H1 (cell line): ENCODE data around the gene ATP6V0D1. TPM values are rescaled to one million over a fixed set of nuclear protein-coding genes. Genes with fewer than 3 reads are reported as not detected.

Source experiments
- CTCF ChIA-PET: fragments of 300-600 bp; sonication (Branson Sonifier 250); formaldehyde crosslinking; loops from one replicate; lab custom pipeline; 2021; ENCODE audit not compliant: partially characterized antibody; lab: Charles Lee
- POLR2A ChIA-PET: fragments of 300-600 bp; sonication (Branson Sonifier 250); formaldehyde crosslinking; loops from one replicate; lab custom pipeline; 2021; ENCODE audit warnings: inconsistent platforms; ENCODE audit not compliant: partially characterized antibody; lab: Charles Lee
- DNase-seq, 2 experiments: peaks; one replicate each; pipeline versions ENCODE4 v3.0.0 to v3.0.0-alpha.2; 2010 to 2022; ENCODE audit warnings: low spot score in 2 of 2, low read depth in 1 of 2, mixed read lengths in 1 of 2
- FAIRE-seq: peaks from 2 replicates; lab custom pipeline; 2011; peaks lifted over from hg19 to GRCh38; lab: Jason Lieb, UNC
- H2AFZ ChIP-seq: 2 replicates; pipeline ENCODE4 v1.8.1; 2012; ENCODE audit warnings: low read length, inconsistent platforms
- H2AK5ac ChIP-seq: 2 replicates; pipeline ENCODE4 v1.6.1; 2013; ENCODE audit warnings: low read depth, low read length
- H2BK120ac ChIP-seq: replicated peaks from 2 replicates; pipeline ENCODE3; 2013; ENCODE audit warnings: low read depth, low read length, inconsistent platforms
- H2BK12ac ChIP-seq: 2 replicates; pipeline ENCODE4 v1.6.1; 2013; ENCODE audit warnings: low read depth, low read length
- H2BK15ac ChIP-seq: 2 replicates; pipeline ENCODE4 v1.6.1; 2013; ENCODE audit warnings: low read length
- H2BK20ac ChIP-seq: 2 replicates; pipeline ENCODE4 v1.6.1; 2013; ENCODE audit warnings: low read length
- H2BK5ac ChIP-seq: 2 replicates; pipeline ENCODE4 v1.6.1; 2013; ENCODE audit warnings: low read depth, low read length
- H3K14ac ChIP-seq: 2 replicates; pipeline ENCODE4 v1.6.1; 2013; ENCODE audit warnings: inconsistent platforms; ENCODE audit not compliant: insufficient read length
- H3K18ac ChIP-seq: 2 replicates; pipeline ENCODE4 v1.6.1; 2013; ENCODE audit warnings: low read length; ENCODE audit errors: extremely low read depth
- H3K23ac ChIP-seq: 2 replicates; pipeline ENCODE4 v1.6.1; 2013; ENCODE audit warnings: inconsistent platforms; ENCODE audit not compliant: insufficient read length
- H3K23me2 ChIP-seq: 2 replicates; pipeline ENCODE4 v1.6.1; 2013; ENCODE audit warnings: low read depth, low read length
- H3K27ac ChIP-seq: 2 replicates; pipeline ENCODE4 v1.6.1; 2011; ENCODE audit warnings: low read depth, low read length, inconsistent platforms
- H3K27me3 ChIP-seq, 4 experiments: replicated peaks in 1 of 4; 1 replicate in 1 of 4; 2 replicates in 3 of 4; pipeline versions ENCODE4 v1.6.1 to v1.8.1; 2011 to 2013; ENCODE audit warnings: low read length in 3 of 4, mild to moderate bottlenecking in 3 of 4, inconsistent platforms in 2 of 4, mixed read lengths in 2 of 4, moderate library complexity in 1 of 4; ENCODE audit not compliant: control insufficient read depth in 3 of 4, insufficient read depth in 3 of 4; ENCODE audit errors: extremely low read depth in 1 of 4
- H3K36me3 ChIP-seq, 4 experiments: 2 replicates each; pipeline versions ENCODE4 v1.6.1 to v1.8.1; 2011 to 2013; ENCODE audit warnings: mild to moderate bottlenecking in 4 of 4, low read length in 3 of 4, moderate library complexity in 2 of 4, control low read depth in 1 of 4, inconsistent platforms in 1 of 4; ENCODE audit not compliant: insufficient read depth in 4 of 4, control insufficient read depth in 2 of 4
- H3K4ac ChIP-seq: replicated peaks from 2 replicates; pipeline ENCODE3; 2013; ENCODE audit warnings: low read length, low read depth, mixed read lengths, inconsistent platforms; ENCODE audit not compliant: insufficient read length
- H3K4me1 ChIP-seq, 4 experiments: replicated peaks in 1 of 4; 1 replicate in 1 of 4; 2 replicates in 3 of 4; pipeline versions ENCODE4 v1.6.1 to v1.8.1; 2011 to 2013; ENCODE audit warnings: low read length in 3 of 4, inconsistent platforms in 2 of 4, mixed read lengths in 1 of 4; ENCODE audit not compliant: insufficient read depth in 4 of 4, control insufficient read depth in 3 of 4
- H3K4me2 ChIP-seq, 2 experiments: 2 replicates each; pipeline versions ENCODE4 v1.6.1 to v1.8.1; 2011 to 2013; ENCODE audit warnings: low read depth in 2 of 2, low read length in 2 of 2, control low read depth in 1 of 2, inconsistent platforms in 1 of 2, mild to moderate bottlenecking in 1 of 2; ENCODE audit not compliant: insufficient read depth in 1 of 2
- H3K4me3 ChIP-seq, 4 experiments: fragments of 200-600, 300-600 bp in 1 of 4; sonication (generic), shearing (Covaris generic), sonication (Bioruptor Twin) in 1 of 4; 2 replicates each; pipeline versions ENCODE4 v1.5.1 to v1.8.1; 2011 to 2016; ENCODE audit warnings: low read length in 4 of 4, low read depth in 3 of 4, control low read depth in 2 of 4, inconsistent platforms in 2 of 4, mild to moderate bottlenecking in 2 of 4, mixed read lengths in 1 of 4, moderate library complexity in 1 of 4; ENCODE audit not compliant: insufficient read depth in 2 of 4; ENCODE audit errors: extremely low read depth in 1 of 4
- H3K56ac ChIP-seq: replicated peaks from 2 replicates; pipeline ENCODE3; 2013; ENCODE audit warnings: low read depth, mild to moderate bottlenecking, mixed read lengths, low read length, inconsistent platforms; ENCODE audit not compliant: insufficient read length
- H3K79me1 ChIP-seq: 2 replicates; pipeline ENCODE4 v1.6.1; 2013; ENCODE audit warnings: low read depth, low read length, control low read depth
- H3K79me2 ChIP-seq, 2 experiments: 2 replicates each; pipeline versions ENCODE4 v1.6.1 to v1.8.1; 2012 to 2013; ENCODE audit warnings: low read length in 2 of 2, mild to moderate bottlenecking in 2 of 2, inconsistent platforms in 1 of 2; ENCODE audit not compliant: insufficient read depth in 2 of 2, control insufficient read depth in 1 of 2
- H3K9ac ChIP-seq, 4 experiments: replicated peaks in 1 of 4; 1 replicate in 1 of 4; 2 replicates in 3 of 4; pipeline versions ENCODE4 v1.6.1 to v1.8.1; 2011 to 2013; ENCODE audit warnings: low read depth in 3 of 4, low read length in 3 of 4, control low read depth in 2 of 4, mild to moderate bottlenecking in 2 of 4, moderate library complexity in 2 of 4, inconsistent platforms in 1 of 4; ENCODE audit errors: extremely low read depth in 1 of 4
- H3K9me3 ChIP-seq, 2 experiments: 2 replicates each; pipeline versions ENCODE4 v1.6.1 to v1.8.1; 2012 to 2013; ENCODE audit warnings: mild to moderate bottlenecking in 2 of 2, moderate library complexity in 2 of 2, control low read depth in 1 of 2, inconsistent platforms in 1 of 2, low read depth in 1 of 2, low read length in 1 of 2, mixed read lengths in 1 of 2; ENCODE audit not compliant: insufficient read depth in 2 of 2
- H4K20me1 ChIP-seq, 2 experiments: replicated peaks in 1 of 2; 2 replicates each; pipeline versions ENCODE3 to v1.8.1; 2011 to 2013; ENCODE audit warnings: inconsistent platforms in 2 of 2, low read length in 2 of 2, mild to moderate bottlenecking in 1 of 2; ENCODE audit not compliant: insufficient read depth in 2 of 2, control insufficient read depth in 1 of 2
- H4K5ac ChIP-seq: 2 replicates; pipeline ENCODE4 v1.6.1; 2013; ENCODE audit warnings: low read length, low read depth, mixed read lengths, inconsistent platforms; ENCODE audit not compliant: insufficient read length
- H4K8ac ChIP-seq: 2 replicates; pipeline ENCODE4 v1.8.0; 2013; ENCODE audit warnings: mild to moderate bottlenecking, moderate library complexity, low read length, inconsistent platforms; ENCODE audit not compliant: insufficient read depth; ENCODE audit errors: extremely low read depth
- H4K91ac ChIP-seq: replicated peaks from 2 replicates; pipeline ENCODE3; 2013; ENCODE audit warnings: low read length, mixed read lengths, inconsistent platforms; ENCODE audit not compliant: insufficient read length
- HDAC2 ChIP-seq, 2 experiments: fragments of 300-600 bp in 1 of 2; sonication (generic) in 1 of 2; IDR thresholded peaks; 2 replicates each; pipeline ENCODE4 v1.6.1; 2011 to 2012; ENCODE audit warnings: low read depth in 2 of 2, low read length in 2 of 2, mild to moderate bottlenecking in 2 of 2, moderate library complexity in 2 of 2, borderline replicate concordance in 1 of 2, inconsistent platforms in 1 of 2
- RNF2 ChIP-seq: fragments of 200-900, 300-1000 bp; sonication (generic); IDR thresholded peaks from 2 replicates; pipeline ENCODE4 v1.7.1; 2016; ENCODE audit warnings: borderline replicate concordance, low read depth, mild to moderate bottlenecking, antibody characterized with exemption, low read length; ENCODE audit not compliant: poor library complexity, severe bottlenecking; ENCODE audit errors: missing control alignments
- SRF ChIP-seq: IDR thresholded peaks from 2 replicates; pipeline ENCODE4 v1.6.1; 2011; ENCODE audit warnings: mild to moderate bottlenecking, low read depth, low read length, moderate library complexity
- TCF12 ChIP-seq: IDR thresholded peaks from 2 replicates; pipeline ENCODE4 v1.6.1; 2011; ENCODE audit warnings: low read depth, mild to moderate bottlenecking, low read length
- WGBS, 2 experiments: shearing (Covaris generic) in 1 of 2; methylation state at CpG; one replicate each; pipeline versions ENCODE4 v1.1.6 to v1.1.7; 2013 to 2015; ENCODE audit warnings: low lambda C conversion rate in 2 of 2, mixed read lengths in 2 of 2, inconsistent platforms in 1 of 2, low coverage in 1 of 2, missing lambda C conversion rate in 1 of 2; ENCODE audit not compliant: insufficient replicate concordance in 2 of 2, insufficient coverage in 1 of 2, insufficient read length in 1 of 2; ENCODE audit errors: extremely low coverage in 1 of 2, missing lambda C conversion rate in 1 of 2; 5-methylcytosine and 5-hydroxymethylcytosine counted together
- polyA plus RNA-seq, 7 experiments: library from polyadenylated mRNA; depleted of rRNA in 3 of 7; stranded (reverse) in 5 of 7; unstranded in 2 of 7; fragments of >200 nt in 5 of 7; fragments of 200-250 nt in 2 of 7; gene quantifications; 1 replicate in 5 of 7; 2 replicates in 1 of 7; 4 replicates in 1 of 7; pipeline versions ENCODE4 v1.2.1 to v1.2.3, GENCODE V29; 2011 to 2013; ENCODE audit warnings: missing spikeins in 2 of 7, mixed read lengths in 2 of 7
- total RNA-seq: library from RNA; stranded (reverse); fragmentation: NEBNext Ultra II Directional; extraction: Animal tissue kit (Norgen Biotek cat#: 25700); gene quantifications from 2 replicates; pipeline ENCODE4 v1.2.1, GENCODE V29; 2021

Gene ATP6V0D1
- total and polyA plus RNA-seq, 2 of the 8 experiments (the other 6 are each of a cell fraction or from before 2014, with no cell fraction given): 47.3 to 134 TPM

DNA sequence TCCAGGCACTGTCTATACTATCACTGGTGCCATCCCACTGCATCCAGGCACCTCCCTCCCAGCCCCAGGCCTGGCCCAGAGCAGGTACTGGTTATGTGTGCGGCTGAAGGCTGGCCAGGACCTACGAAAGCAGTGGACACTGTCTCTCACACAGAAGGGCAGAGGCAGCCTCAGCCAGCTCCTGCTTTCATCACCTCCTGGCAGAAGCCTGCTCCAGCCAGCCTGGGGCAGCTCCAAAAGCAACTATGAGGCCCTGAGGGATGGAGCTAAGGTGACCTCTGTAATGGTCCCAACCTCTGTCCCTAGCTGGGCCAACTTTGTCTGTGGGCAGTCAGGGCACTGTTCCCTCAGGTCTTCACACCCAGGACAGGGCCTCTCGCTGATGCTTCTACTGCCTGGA, 31.2 kb downstream of the ATP6V0D1 start:
- no peak overlapping the region for H2AFZ ChIP-seq
- H4K8ac ChIP-seq: peak overlapping the region; percentile 57; the same call in 1 of the 2 replicates
- H3K56ac ChIP-seq: no peak overlapping the region
- peaks cover 0 to 4% of the 10 kb centered on the region in 2 experiments; a peak in 1 of 4 replicates for H3K9me3 ChIP-seq
- H3K4me2 ChIP-seq: no peak overlapping the region
- H3K36me3 ChIP-seq: peaks cover 0 to 5% (median 0%) of the 10 kb centered on the region in 4 experiments; a peak in 1 of 8 replicates
- H3K4me1 ChIP-seq: peaks cover 0 to 2% (median under 1%) of the 10 kb centered on the region in 4 experiments; a peak in 2 of 7 replicates
- ChIA-PET POLR2A (no interaction called here), CTCF (interaction anchor here (0.6 to 28.6 kb wide), 6 partner anchors 6 to 168 kb away, joined by 3 to 683 read pairs (median 18); partner anchors contain the start of gene HSD11B2)
- H3K79me2 ChIP-seq: no peaks in the 10 kb centered on the region
- no peak overlapping the region for H3K27ac ChIP-seq
- no peak overlapping the region for H2BK120ac ChIP-seq
- no peak overlapping the region for H3K4ac ChIP-seq
- H3K79me1 ChIP-seq: no peaks in the 10 kb centered on the region; the same call in 1 of the 2 replicates
- no peak overlapping the region for H3K18ac ChIP-seq
- H3K14ac ChIP-seq: no peak overlapping the region
- H2BK15ac ChIP-seq: no peak overlapping the region
- H3K23ac ChIP-seq: no peak overlapping the region
- H3K23me2 ChIP-seq: no peaks in the 10 kb centered on the region
- FAIRE-seq: no peak
- H4K91ac ChIP-seq: no peak overlapping the region
- no peaks in the 10 kb centered on the region for H3K27me3 ChIP-seq
- H3K4me3 ChIP-seq: no peak overlapping the region
- no peak overlapping the region for H2AK5ac ChIP-seq
- H4K20me1 ChIP-seq: peaks cover 2% of the 10 kb centered on the region in 2 experiments
- H4K5ac ChIP-seq: no peak overlapping the region
- H2BK20ac ChIP-seq: no peak overlapping the region
- no peak overlapping the region for H2BK5ac ChIP-seq
- DNase-seq: no peak
- 93% methylated on average over 3 of the region's 3 CpGs; no CpG with 5 or more reads in 1 of the 2 experiments for WGBS, 2 experiments
- H2BK12ac ChIP-seq: no peak overlapping the region
- no peak overlapping the region; a peak in 1 of 7 replicates for H3K9ac ChIP-seq
- TF ChIP-seq TCF12: no peak
- no peak for TF ChIP-seq RNF2
- TF ChIP-seq SRF: no peak
- TF ChIP-seq HDAC2 (IDR thresholded peaks at IDR 0.05; ENCODE audit: borderline replicate concordance in 1 of 2, low read depth in 2 of 2, low read length in 2 of 2): no peak
- TF ChIP-seq, all 59 proteins: peak for 0
